HG02981 (cell line): ENCODE measurements around the gene DYRK1A.
"Not testable (repeated sequence)": the region's sequence is repeated elsewhere in the genome, so short reads cannot be mapped to it uniquely, and the experiment has no call there.

ENCODE experiments used
- ATAC-seq: cut with Tn5 transposase; IDR thresholded peaks from one replicate; pipeline ENCODE4 v1.9.1; 2021; ENCODE audit warnings: mild to moderate bottlenecking, moderate library complexity; ENCODE audit not compliant: unreplicated experiment

Gene DYRK1A

DNA sequence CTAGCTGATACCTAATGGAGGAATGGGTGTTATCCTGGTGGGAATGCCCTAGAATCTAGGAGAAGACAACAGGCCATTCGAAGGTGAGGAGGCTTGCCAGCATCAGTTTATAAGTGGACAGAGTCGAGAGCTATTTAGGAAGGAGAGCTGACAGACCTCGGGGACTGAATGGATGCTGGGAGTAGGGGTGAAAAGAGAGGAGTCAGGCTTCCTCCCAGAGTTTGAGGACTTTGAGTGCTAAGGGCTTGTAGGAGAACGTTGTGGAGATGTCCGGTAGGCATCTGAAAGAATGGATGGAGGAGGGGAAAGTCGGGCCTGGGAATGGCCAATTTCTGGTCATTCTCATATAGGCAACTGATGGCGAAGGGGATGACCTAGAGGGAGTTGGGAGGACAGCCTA, 155.1 kb downstream of the DYRK1A start:
- ATAC-seq, result no peak

GRCh38 chr21:37522641-37523295, 156.2 kb downstream of the DYRK1A start:
- no peak for ATAC-seq

DNA sequence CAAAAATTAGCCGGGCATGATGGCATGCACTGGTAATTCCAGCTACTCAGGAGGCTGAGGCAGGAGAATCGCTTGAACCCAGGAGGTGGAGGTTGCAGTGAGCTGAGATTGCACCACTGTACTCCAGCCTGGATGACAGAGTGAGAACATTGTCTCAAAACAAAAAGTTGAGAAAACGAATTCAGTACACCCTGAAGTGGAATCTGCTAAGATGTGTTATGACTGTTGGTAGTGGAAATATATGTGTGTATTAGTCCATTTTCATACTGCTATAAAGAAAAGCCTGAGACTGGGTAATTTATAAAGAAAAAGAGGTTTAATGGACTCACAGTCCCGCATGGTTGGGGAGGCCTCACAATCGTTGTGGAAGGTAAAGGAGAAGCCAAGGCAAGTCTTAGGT, 158.4 kb downstream of the DYRK1A start:
- not testable (repeated sequence) for ATAC-seq

DNA sequence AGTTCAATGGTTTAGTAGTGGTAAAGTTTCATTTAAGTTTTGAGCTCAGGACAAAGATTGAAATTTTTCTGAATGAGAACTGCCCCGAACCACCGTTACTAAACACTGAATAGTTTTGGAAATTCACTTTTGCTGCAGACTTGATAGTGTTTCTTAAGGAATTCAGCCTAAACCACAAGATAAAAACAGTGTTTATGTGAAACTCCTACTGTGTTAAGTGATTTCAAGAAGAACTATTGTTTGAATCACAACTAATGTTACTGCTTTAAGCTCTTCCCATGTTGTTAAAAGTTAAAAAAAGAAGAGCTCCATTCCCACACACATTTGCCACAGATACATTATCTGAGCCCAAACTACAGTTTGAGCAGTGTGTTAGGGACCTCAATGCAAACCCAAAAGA, 159.2 kb downstream of the DYRK1A start:
- ATAC-seq, result no peak

DNA sequence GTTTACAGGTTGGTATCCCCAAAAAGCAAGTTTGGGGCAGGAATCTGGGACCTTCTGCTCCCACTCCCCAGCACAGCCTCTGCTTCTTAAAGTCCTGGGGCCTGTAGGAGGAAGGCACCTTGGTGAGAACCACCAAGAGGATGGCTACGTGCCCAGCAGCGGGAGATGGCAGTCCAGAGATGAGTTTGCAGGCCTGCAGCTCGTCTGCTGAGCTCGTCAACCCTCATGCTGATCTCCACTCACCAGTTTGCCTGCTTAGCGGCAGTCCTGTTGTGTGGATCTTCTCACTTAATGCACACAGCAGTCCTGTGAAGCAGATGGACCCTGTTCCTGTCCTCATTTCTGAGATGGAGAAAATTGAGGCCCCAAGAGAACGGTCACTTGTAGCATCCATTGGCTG, 160.5 kb downstream of the DYRK1A start:
- ATAC-seq, result no peak

GRCh38 chr21:37527716-37528115, 161.1 kb downstream of the DYRK1A start:
- ATAC-seq, result no peak

DNA sequence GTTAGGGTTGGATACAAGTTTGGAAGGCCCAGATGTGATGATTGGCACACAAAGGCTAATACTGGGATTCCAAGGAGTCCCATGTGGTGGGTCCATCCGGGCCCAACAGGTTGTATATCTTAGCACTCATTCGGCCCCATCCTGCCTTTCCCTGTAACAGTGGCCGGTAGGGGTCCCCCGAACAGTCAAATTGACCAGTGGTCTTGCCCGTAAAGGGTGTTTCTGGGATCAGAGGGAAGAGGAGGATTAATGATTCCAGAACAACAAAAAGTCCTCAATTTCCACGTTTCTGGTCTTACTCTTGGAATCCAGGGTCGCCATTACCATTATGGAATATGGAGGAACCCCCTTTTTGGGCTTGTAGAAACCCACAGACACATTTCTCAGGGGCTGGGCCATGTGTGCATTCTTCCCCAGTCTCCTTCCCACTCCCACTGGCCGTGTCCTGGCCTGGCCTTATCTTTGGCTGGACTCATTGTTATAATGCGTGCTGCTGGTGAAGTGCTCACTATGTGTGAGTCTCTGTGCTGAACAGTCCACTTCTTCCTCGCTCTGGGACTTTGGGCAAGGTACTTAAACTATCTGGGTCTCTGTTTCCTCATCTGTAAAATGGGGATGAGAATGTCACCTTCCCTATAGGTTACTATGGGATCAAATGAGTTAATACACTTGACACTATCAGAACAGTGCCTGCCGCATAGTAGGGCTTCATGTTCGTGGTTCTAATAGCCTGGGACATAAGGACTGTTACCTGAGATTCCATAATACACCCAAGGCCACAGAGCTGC, 161.8 kb downstream of the DYRK1A start:
- no peak for ATAC-seq

DNA sequence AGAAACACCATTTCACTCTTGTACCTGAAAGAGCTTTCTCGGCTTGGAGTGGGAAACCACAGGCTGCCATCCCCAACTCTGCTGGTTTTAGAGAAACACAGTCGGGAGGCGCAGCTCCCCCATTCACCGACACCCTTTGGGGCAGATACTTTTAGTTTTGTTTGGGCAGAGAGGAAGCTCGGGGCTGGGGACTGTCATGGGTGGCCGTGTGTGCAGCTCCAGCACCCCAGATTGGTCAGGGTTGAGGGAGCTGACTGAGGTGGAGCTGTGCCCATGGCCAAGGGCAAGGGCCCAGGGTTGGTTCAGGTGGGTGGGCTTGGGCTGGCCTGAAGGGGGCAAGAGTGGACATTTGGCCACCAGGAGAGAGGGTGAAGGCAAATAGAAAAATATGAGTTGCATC, 163.1 kb downstream of the DYRK1A start:
- ATAC-seq, result no peak

DNA sequence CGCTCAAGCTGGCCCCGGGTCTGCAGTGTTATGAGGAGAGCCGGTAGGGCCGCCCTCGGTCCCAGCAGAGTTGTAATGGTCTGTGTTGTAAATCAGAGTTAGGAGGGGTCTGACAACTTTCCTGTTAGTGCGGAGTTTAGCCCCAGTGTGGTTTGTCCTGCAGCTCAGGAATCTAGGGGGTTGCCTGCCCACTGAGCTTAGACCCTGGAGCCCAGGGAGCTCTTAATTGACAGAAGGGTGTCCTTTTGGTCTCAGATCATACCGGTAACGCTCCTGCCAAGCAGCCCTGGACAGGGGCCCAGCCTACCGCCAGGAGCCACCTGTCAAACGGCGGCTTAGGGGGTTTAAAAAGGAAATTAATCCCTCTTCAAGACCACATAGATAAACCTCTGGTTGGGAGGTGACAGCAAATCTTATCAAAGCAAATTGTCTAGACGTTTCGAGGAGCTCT, 164.4 kb downstream of the DYRK1A start:
- no peak for ATAC-seq

DNA sequence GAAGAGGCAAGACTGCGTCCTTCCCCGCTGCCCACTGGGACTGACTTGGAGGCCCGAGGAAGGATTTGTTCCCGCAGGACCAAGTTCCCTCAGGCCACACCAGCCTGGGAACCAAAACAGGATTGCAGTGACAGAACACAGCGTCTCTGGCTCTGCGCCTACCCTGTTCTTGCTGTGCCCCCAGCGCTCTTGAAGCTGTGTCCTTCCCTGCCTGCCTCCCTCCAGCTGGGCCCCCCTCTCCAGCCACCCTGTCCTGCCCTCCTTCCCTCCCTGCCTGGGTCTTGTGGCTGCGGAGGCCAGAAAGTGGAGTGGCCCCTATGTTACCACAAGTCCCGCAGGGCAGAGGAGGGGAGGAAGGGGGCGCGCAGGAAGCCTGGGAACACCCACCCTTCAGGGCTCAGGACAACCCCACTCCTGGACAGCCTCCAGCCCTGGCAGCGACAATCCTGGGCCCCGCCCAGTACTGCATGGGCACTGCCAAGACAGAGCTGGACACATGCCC, 164.9 kb downstream of the DYRK1A start:
- no peak for ATAC-seq

DNA sequence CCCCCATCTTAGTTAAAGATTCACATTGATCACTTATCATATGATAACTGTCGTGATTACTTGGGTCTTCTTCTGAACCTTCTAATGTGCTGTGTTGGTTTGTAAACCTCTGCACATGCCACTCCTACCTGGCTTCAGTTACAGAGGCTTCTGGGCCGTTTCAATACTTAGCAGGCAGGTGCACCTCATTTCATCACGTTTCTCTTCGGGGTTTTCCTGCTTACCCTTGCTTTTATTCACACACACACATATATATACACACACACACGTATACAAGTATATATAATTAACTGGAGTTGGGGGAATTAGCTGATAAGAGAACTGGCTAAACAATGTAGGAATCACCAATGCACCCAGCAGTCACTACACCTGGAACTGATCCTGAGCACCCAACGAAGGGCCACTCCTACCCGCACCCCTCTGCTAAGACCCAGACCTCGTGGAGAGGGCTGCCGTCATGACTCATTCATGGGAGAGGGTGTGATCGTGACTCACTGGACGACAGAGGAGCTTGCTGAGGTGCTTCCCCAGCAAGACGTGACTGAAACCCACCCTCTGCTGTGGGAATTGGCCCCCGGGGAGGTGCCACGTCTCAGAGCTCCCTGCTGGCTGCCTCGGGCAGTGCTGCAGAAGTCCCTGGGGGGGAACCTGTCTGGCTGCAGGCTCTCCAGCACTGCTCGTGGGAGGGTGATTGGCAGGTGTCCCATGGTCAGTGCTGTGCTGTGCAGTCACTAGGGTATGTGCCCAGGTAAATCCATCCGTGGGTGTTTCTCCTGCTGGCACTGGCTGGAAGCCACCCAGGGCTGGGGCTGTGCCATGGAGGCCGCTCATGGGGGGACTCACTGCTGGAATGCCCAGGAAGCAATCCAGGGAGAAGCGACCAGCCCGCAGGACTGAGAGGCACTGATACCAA, 166.6 kb downstream of the DYRK1A start:
- ATAC-seq, result no peak

- no peak for ATAC-seq
Observed at GRCh38 chr21:37534431-37534830, 167.9 kb downstream of the DYRK1A start.

DNA sequence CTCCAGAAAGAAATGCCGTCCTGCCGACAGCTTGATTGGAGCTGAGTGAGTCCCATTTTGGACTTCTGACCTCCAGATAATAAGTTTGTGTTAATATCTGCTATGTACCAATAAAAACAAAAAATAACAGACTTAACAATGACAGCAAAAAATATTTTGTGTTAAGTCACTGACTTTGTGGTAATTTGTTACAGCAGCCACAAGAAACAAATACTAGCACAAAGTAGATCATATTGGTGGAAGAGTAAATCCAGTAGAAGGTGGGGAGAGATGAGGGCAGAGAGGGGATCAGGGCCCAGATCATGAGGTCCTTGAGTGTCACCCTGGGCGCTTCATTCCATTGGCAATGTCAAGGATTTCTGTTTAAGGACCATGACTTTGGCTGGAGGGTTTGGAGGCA, 168.6 kb downstream of the DYRK1A start:
- ATAC-seq, result no peak

DNA sequence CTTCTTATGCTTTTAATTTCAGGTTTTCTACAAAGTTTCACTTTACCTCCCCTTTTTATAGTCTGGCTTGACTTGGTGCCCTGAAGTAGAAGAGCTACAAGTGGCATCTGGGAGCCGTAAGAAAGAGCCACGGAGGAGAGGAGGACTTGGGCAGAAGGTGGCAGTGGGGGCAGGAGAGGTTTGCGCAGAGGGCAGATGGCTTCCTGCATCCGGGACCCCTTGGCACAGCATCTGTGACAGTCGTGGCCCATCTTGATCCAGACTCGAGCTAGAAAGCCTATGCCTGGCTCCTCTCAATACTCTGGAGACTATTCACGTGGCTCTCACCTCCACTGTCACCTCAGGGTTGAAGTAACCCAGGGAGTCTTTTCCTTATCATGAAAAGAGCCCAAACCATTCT, 169.1 kb downstream of the DYRK1A start:
- ATAC-seq, result no peak

GRCh38 chr21:37536616-37537278, 170.2 kb downstream of the DYRK1A start:
- ATAC-seq, result no peak

- ATAC-seq, result no peak
Observed at GRCh38 chr21:37537391-37537996, 170.9 kb downstream of the DYRK1A start.

DNA sequence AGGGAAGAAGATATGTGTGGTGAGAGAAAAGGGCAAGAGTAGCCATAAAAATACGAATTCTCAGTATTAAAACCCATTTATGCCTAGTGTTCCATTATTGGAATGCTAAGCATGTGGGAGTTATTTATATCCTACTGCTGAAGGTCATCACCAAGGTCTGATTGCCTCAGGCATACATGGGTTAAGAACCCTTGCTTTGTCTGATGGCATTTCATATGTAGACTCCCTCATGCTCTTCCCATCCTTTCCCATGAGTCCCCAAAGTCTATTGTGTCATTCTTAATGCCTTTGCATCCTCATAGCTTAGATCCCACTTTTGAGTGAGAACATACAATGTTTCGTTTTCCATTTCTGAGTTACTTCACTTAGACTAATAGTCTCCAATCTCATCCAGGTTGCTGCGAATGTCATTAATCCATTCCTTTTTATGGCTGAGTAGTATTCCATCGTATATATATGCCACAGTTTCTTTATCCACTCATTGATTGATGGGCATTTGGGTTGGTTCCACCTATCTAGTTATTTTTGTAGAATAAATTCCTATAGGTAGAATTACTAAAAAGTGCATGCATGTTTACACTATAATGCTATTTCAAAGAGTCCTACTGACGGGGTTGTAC, 172.5 kb downstream of the DYRK1A start:
- ATAC-seq, result no peak

GRCh38 chr21:37541128-37541527, 174.6 kb downstream of the DYRK1A start:
- not testable (repeated sequence) for ATAC-seq

GRCh38 chr21:37542512-37542911, 175.9 kb downstream of the DYRK1A start:
- ATAC-seq, result no peak
